ENCODE results near the gene CROCC2. TPM values are rescaled to one million over a fixed set of nuclear protein-coding genes. Genes with fewer than 3 reads are reported as not detected.

The CROCC2 gene
- total and polyA plus RNA-seq, 4 donors = 1.3 to 17.4 (median 4.4) TPM

DNA sequence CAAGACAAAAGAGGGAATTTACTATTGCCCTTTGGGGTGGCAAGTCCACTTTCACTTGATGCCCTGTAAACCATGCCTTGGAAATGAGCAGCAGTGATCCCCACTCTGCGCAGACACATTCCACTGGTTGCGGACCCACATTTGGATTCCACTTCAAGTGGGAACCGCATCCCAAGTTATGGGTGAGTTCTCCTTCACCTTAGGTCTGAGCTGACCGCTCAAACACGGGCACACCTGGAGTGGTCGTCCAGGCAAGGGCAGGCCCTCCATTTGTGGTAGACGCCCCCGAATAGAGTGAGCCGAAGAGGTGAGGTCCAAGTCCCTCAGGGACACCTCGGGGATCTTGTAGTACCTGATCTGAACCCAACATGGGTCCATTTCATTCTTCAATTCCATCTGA lies 47.3 kb upstream of the CROCC2 start:
- WGBS, 2 donors = 94 to 97% methylated on average over 10 of the region's 10 CpGs
- DNase-seq (no peak), ATAC-seq (ENCODE audit: insufficient read depth, low FRiP score) (no peak)
- Histone ChIP-seq H3K27me3 (ENCODE audit: control insufficient read depth in 3 of 3, insufficient read depth in 3 of 3, low read length in 2 of 3) (no peaks in the 10 kb centered on the region), H3K4me3 (no peak overlapping the region), H3K36me3 (ENCODE audit: control insufficient read depth in 4 of 4, insufficient read depth in 4 of 4, low read length in 4 of 4) (no peaks in the 10 kb centered on the region), H3K9ac (ENCODE audit: insufficient read depth in 1 of 2, low read length in 2 of 2) (no peak overlapping the region), H3K9me3 (ENCODE audit: control insufficient read depth in 4 of 4, insufficient read depth in 3 of 4, low read length in 3 of 4) (peaks cover 0 to 6% (median 0%) of the 10 kb centered on the region in 4 donors), H3K27ac (ENCODE audit: low read depth in 1 of 2, low read length in 1 of 2) (no peak overlapping the region), H3K4me1 (ENCODE audit: control insufficient read depth in 5 of 5, insufficient read depth in 5 of 5, low read length in 5 of 5) (no peaks in the 10 kb centered on the region)
- TF ChIP-seq, protein P1, sequence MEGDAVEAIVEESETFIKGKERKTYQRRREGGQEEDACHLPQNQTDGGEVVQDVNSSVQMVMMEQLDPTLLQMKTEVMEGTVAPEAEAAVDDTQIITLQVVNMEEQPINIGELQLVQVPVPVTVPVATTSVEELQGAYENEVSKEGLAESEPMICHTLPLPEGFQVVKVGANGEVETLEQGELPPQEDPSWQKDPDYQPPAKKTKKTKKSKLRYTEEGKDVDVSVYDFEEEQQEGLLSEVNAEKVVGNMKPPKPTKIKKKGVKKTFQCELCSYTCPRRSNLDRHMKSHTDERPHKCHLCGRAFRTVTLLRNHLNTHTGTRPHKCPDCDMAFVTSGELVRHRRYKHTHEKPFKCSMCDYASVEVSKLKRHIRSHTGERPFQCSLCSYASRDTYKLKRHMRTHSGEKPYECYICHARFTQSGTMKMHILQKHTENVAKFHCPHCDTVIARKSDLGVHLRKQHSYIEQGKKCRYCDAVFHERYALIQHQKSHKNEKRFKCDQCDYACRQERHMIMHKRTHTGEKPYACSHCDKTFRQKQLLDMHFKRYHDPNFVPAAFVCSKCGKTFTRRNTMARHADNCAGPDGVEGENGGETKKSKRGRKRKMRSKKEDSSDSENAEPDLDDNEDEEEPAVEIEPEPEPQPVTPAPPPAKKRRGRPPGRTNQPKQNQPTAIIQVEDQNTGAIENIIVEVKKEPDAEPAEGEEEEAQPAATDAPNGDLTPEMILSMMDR (IDR thresholded peaks at IDR 0.05; ENCODE audit: control extremely low read depth, extremely low read depth) = no peak

DNA sequence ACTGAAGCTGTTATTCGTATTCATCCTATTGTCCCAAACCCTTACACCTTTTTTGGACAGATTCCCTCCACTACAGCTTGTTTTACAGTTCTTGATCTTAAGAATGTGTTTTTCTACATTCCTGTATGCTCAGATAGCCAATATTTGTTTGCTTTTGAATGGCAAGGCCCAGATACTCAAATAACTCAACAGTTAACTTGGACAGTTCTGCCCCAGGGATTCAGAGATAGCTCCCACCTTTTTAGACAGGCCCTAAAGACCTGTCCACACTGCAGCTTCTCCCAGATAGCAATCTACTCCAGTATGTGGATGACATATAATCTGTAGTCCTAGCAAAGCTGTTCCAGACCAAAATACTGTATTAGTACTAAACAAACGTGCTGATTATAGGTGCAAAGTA lies 44.6 kb upstream of the CROCC2 start:
- 66 to 82% methylated on average over 2 of the region's 2 CpGs for WGBS, 2 donors
- Histone ChIP-seq H3K4me3 (no peak overlapping the region), H3K9me3 (ENCODE audit: control insufficient read depth in 4 of 4, insufficient read depth in 3 of 4, low read length in 3 of 4) (no peaks in the 10 kb centered on the region), H3K27me3 (ENCODE audit: control insufficient read depth in 3 of 3, insufficient read depth in 3 of 3, low read length in 2 of 3) (no peaks in the 10 kb centered on the region), H3K4me1 (ENCODE audit: control insufficient read depth in 5 of 5, insufficient read depth in 5 of 5, low read length in 5 of 5) (no peaks in the 10 kb centered on the region), H3K9ac (ENCODE audit: insufficient read depth in 1 of 2, low read length in 2 of 2) (no peak overlapping the region), H3K27ac (ENCODE audit: low read depth in 1 of 2, low read length in 1 of 2) (no peak overlapping the region), H3K36me3 (ENCODE audit: control insufficient read depth in 4 of 4, insufficient read depth in 4 of 4, low read length in 4 of 4) (no peaks in the 10 kb centered on the region)
- TF ChIP-seq, protein P1 (IDR thresholded peaks at IDR 0.05; ENCODE audit: control extremely low read depth, extremely low read depth) = no peak
- DNase-seq (no peak), ATAC-seq (ENCODE audit: insufficient read depth, low FRiP score) (no peak)

DNA sequence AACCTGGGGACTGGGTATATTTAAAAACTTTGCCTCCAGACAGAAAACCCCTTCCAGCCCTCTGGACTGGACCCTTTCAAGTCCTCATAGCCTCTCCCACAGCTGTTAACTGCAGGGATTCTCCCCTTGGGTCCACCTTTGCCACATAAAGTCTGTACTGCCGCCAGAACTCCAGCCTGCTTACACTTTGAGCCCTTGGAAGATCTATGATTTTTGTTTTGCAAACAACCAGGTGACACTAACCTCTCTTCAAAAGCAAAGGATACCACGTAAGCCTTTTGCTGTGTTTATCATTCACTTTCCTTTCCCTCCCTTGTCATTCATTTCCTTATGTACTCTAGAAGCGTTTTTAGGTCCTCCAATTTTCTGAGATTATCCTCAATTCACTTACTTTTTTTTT lies 41.7 kb upstream of the CROCC2 start:
- WGBS, 2 donors = 75 to 86% methylated on average over 3 of the region's 3 CpGs
- no peaks in the 10 kb centered on the region for H3K36me3 ChIP-seq (ENCODE audit: control insufficient read depth in 4 of 4, insufficient read depth in 4 of 4, low read length in 4 of 4)
- no peak overlapping the region for H3K27ac ChIP-seq (ENCODE audit: low read depth in 1 of 2, low read length in 1 of 2)
- ATAC-seq (ENCODE audit: insufficient read depth, low FRiP score) (no peak), DNase-seq (no peak)
- H3K4me3 ChIP-seq = no peak overlapping the region
- TF ChIP-seq, protein P1 (IDR thresholded peaks at IDR 0.05; ENCODE audit: control extremely low read depth, extremely low read depth) = no peak
- no peaks in the 10 kb centered on the region for H3K4me1 ChIP-seq (ENCODE audit: control insufficient read depth in 5 of 5, insufficient read depth in 5 of 5, low read length in 5 of 5)
- H3K9ac ChIP-seq (ENCODE audit: insufficient read depth in 1 of 2, low read length in 2 of 2) = no peak overlapping the region
- H3K27me3 ChIP-seq (ENCODE audit: control insufficient read depth in 3 of 3, insufficient read depth in 3 of 3, low read length in 2 of 3) = no peaks in the 10 kb centered on the region
- H3K9me3 ChIP-seq (ENCODE audit: control insufficient read depth in 4 of 4, insufficient read depth in 3 of 4, low read length in 3 of 4) = no peaks in the 10 kb centered on the region

GRCh38 chr2:240865391-240865790 lies 40.7 kb upstream of the CROCC2 start:
- DNase-seq = no peak
- TF ChIP-seq, protein P1 (IDR thresholded peaks at IDR 0.05; ENCODE audit: control extremely low read depth, extremely low read depth) = no peak
- H3K36me3 ChIP-seq (ENCODE audit: control insufficient read depth in 4 of 4, insufficient read depth in 4 of 4, low read length in 4 of 4) = no peaks in the 10 kb centered on the region
- no peak overlapping the region for H3K4me3 ChIP-seq
- no peak overlapping the region for H3K9ac ChIP-seq (ENCODE audit: insufficient read depth in 1 of 2, low read length in 2 of 2)
- H3K27me3 ChIP-seq (ENCODE audit: control insufficient read depth in 3 of 3, insufficient read depth in 3 of 3, low read length in 2 of 3) = no peaks in the 10 kb centered on the region
- no peak for ATAC-seq (ENCODE audit: insufficient read depth, low FRiP score)
- H3K27ac ChIP-seq (ENCODE audit: low read depth in 1 of 2, low read length in 1 of 2) = no peak overlapping the region
- 83 to 85% methylated on average over 5 of the region's 5 CpGs for WGBS, 2 donors
- no peaks in the 10 kb centered on the region for H3K9me3 ChIP-seq (ENCODE audit: control insufficient read depth in 4 of 4, insufficient read depth in 3 of 4, low read length in 3 of 4)
- H3K4me1 ChIP-seq (ENCODE audit: control insufficient read depth in 5 of 5, insufficient read depth in 5 of 5, low read length in 5 of 5) = no peaks in the 10 kb centered on the region

All from lung (tissue), 12 donors.